ENCODE results near the gene RAB31.

GRCh38 chr18:9862686-9863085 is 154.6 kb downstream of the RAB31 start:
- TF ChIP-seq CTCF (IDR thresholded peaks at IDR 0.05) (no peak), POLR2A (IDR thresholded peaks at IDR 0.05) (no peak), POLR2AphosphoS5 (IDR thresholded peaks at IDR 0.05) (no peak)

All from breast epithelium (tissue), 3 donors.